ENCODE data around the gene IQSEC3.
"Not testable (repeated sequence)": the region's sequence is repeated elsewhere in the genome, so short reads cannot be mapped to it uniquely, and the experiment has no call there.

Gene IQSEC3

GRCh38 chr12:206746-207440, 140.3 kb downstream of the IQSEC3 start:
- no peak overlapping the region for H3K27ac Mint-ChIP-seq
- H3K36me3 Mint-ChIP-seq, result peaks cover 2% of the 10 kb centered on the region
- no peaks in the 10 kb centered on the region for H3K9me3 Mint-ChIP-seq
- H3K27me3 Mint-ChIP-seq, result peaks cover 37% of the 10 kb centered on the region
- no peak overlapping the region for H3K4me3 Mint-ChIP-seq
- no peaks in the 10 kb centered on the region for H3K4me1 Mint-ChIP-seq

- H3K4me3 Mint-ChIP-seq, result no peak overlapping the region
- no peaks in the 10 kb centered on the region for H3K36me3 Mint-ChIP-seq
- no peak overlapping the region for H3K27ac Mint-ChIP-seq
- peaks cover 30% of the 10 kb centered on the region for H3K27me3 Mint-ChIP-seq
- no peaks in the 10 kb centered on the region for H3K4me1 Mint-ChIP-seq
- H3K9me3 Mint-ChIP-seq, result no peaks in the 10 kb centered on the region
Measured at GRCh38 chr12:207804-208203, 141.2 kb downstream of the IQSEC3 start.

- Mint-ChIP-seq H3K27me3 (peaks cover 36% of the 10 kb centered on the region), H3K4me1 (no peaks in the 10 kb centered on the region), H3K36me3 (no peaks in the 10 kb centered on the region), H3K27ac (no peak overlapping the region), H3K4me3 (no peak overlapping the region), H3K9me3 (no peaks in the 10 kb centered on the region)
Measured at GRCh38 chr12:208813-209212, 142.2 kb downstream of the IQSEC3 start.

- H3K27ac Mint-ChIP-seq, result peak overlapping the region; percentile 8
- H3K9me3 Mint-ChIP-seq, result no peaks in the 10 kb centered on the region
- H3K4me3 Mint-ChIP-seq, result no peak overlapping the region
- H3K27me3 Mint-ChIP-seq, result peaks cover 36% of the 10 kb centered on the region
- H3K4me1 Mint-ChIP-seq, result no peaks in the 10 kb centered on the region
- H3K36me3 Mint-ChIP-seq, result no peaks in the 10 kb centered on the region
Measured at GRCh38 chr12:209246-209645, 142.7 kb downstream of the IQSEC3 start.

GRCh38 chr12:209851-210250, 143.3 kb downstream of the IQSEC3 start:
- Mint-ChIP-seq H3K27ac (no peak overlapping the region), H3K4me1 (no peaks in the 10 kb centered on the region), H3K9me3 (no peaks in the 10 kb centered on the region), H3K4me3 (no peak overlapping the region), H3K27me3 (peaks cover 34% of the 10 kb centered on the region), H3K36me3 (no peaks in the 10 kb centered on the region)

GRCh38 chr12:210277-211141, 143.9 kb downstream of the IQSEC3 start:
- no peaks in the 10 kb centered on the region for H3K9me3 Mint-ChIP-seq
- no peaks in the 10 kb centered on the region for H3K4me1 Mint-ChIP-seq
- peaks cover 31% of the 10 kb centered on the region for H3K27me3 Mint-ChIP-seq
- no peak overlapping the region for H3K27ac Mint-ChIP-seq
- H3K36me3 Mint-ChIP-seq, result no peaks in the 10 kb centered on the region
- H3K4me3 Mint-ChIP-seq, result no peak overlapping the region

GRCh38 chr12:211142-211465, 144.5 kb downstream of the IQSEC3 start:
- Mint-ChIP-seq H3K27me3 (peaks cover 26% of the 10 kb centered on the region), H3K36me3 (no peaks in the 10 kb centered on the region), H3K4me1 (no peaks in the 10 kb centered on the region), H3K9me3 (no peaks in the 10 kb centered on the region), H3K4me3 (no peak overlapping the region), H3K27ac (no peak overlapping the region)

GRCh38 chr12:211639-212414, 145.3 kb downstream of the IQSEC3 start:
- H3K27ac Mint-ChIP-seq, result no peak overlapping the region
- no peaks in the 10 kb centered on the region for H3K36me3 Mint-ChIP-seq
- no peaks in the 10 kb centered on the region for H3K9me3 Mint-ChIP-seq
- H3K27me3 Mint-ChIP-seq, result peaks cover 23% of the 10 kb centered on the region
- no peak overlapping the region for H3K4me3 Mint-ChIP-seq
- H3K4me1 Mint-ChIP-seq, result no peaks in the 10 kb centered on the region

- no peaks in the 10 kb centered on the region for H3K9me3 Mint-ChIP-seq
- no peak overlapping the region for H3K4me3 Mint-ChIP-seq
- no peaks in the 10 kb centered on the region for H3K4me1 Mint-ChIP-seq
- H3K27ac Mint-ChIP-seq, result no peak overlapping the region
- H3K36me3 Mint-ChIP-seq, result no peaks in the 10 kb centered on the region
- peaks cover 23% of the 10 kb centered on the region for H3K27me3 Mint-ChIP-seq
Measured at GRCh38 chr12:212415-212714, 145.8 kb downstream of the IQSEC3 start.

- H3K27ac Mint-ChIP-seq, result no peak overlapping the region
- no peaks in the 10 kb centered on the region for H3K9me3 Mint-ChIP-seq
Measured at GRCh38 chr12:212715-213526, 146.4 kb downstream of the IQSEC3 start.

GRCh38 chr12:213527-213932, 147.0 kb downstream of the IQSEC3 start:
- H3K9me3 Mint-ChIP-seq, result no peaks in the 10 kb centered on the region
- peaks cover 21% of the 10 kb centered on the region for H3K27me3 Mint-ChIP-seq
- no peak overlapping the region for H3K27ac Mint-ChIP-seq
- no peaks in the 10 kb centered on the region for H3K36me3 Mint-ChIP-seq
- H3K4me1 Mint-ChIP-seq, result no peaks in the 10 kb centered on the region
- no peak overlapping the region for H3K4me3 Mint-ChIP-seq

More at GRCh38 chr12:212715-213526, 146.4 kb downstream of the IQSEC3 start:
- Mint-ChIP-seq H3K27me3 (peaks cover 23% of the 10 kb centered on the region), H3K36me3 (no peaks in the 10 kb centered on the region), H3K4me1 (no peaks in the 10 kb centered on the region), H3K4me3 (no peak overlapping the region)

- no peaks in the 10 kb centered on the region for H3K36me3 Mint-ChIP-seq
- no peaks in the 10 kb centered on the region for H3K4me1 Mint-ChIP-seq
- H3K27me3 Mint-ChIP-seq, result peaks cover 18% of the 10 kb centered on the region
- no peak within 1 kb of the TSS for H3K27ac Mint-ChIP-seq
- H3K9me3 Mint-ChIP-seq, result no peaks in the 10 kb centered on the region
- no peak within 1 kb of the TSS for H3K4me3 Mint-ChIP-seq
Measured at GRCh38 chr12:214003-214741, 147.6 kb downstream of the IQSEC3 start, which contains the start of gene SLC6A12. Gene SLC6A12 (minus strand): TSS chr12:214157. CDS start chr12:209986, 4,171 bp downstream.

GRCh38 chr12:215116-215515, 148.5 kb downstream of the IQSEC3 start:
- H3K27ac Mint-ChIP-seq, result no peak overlapping the region
- no peaks in the 10 kb centered on the region for H3K36me3 Mint-ChIP-seq
- no peaks in the 10 kb centered on the region for H3K9me3 Mint-ChIP-seq
- peaks cover 16% of the 10 kb centered on the region for H3K27me3 Mint-ChIP-seq
- no peaks in the 10 kb centered on the region for H3K4me1 Mint-ChIP-seq
- H3K4me3 Mint-ChIP-seq, result no peak overlapping the region

GRCh38 chr12:217029-217428, 150.5 kb downstream of the IQSEC3 start:
- not testable (repeated sequence) for H3K36me3 Mint-ChIP-seq, H3K9me3 Mint-ChIP-seq, H3K27ac Mint-ChIP-seq, H3K4me3 Mint-ChIP-seq, H3K4me1 Mint-ChIP-seq
- H3K27me3 Mint-ChIP-seq, result peaks cover 11% of the 10 kb centered on the region

GRCh38 chr12:218221-218620, 151.7 kb downstream of the IQSEC3 start:
- no peaks in the 10 kb centered on the region for H3K36me3 Mint-ChIP-seq
- peaks cover 7% of the 10 kb centered on the region for H3K27me3 Mint-ChIP-seq
- no peaks in the 10 kb centered on the region for H3K4me1 Mint-ChIP-seq
- H3K9me3 Mint-ChIP-seq, result no peaks in the 10 kb centered on the region
- no peak overlapping the region for H3K27ac Mint-ChIP-seq
- no peak overlapping the region for H3K4me3 Mint-ChIP-seq
